ENCODE results near the gene MICB.

DNA sequence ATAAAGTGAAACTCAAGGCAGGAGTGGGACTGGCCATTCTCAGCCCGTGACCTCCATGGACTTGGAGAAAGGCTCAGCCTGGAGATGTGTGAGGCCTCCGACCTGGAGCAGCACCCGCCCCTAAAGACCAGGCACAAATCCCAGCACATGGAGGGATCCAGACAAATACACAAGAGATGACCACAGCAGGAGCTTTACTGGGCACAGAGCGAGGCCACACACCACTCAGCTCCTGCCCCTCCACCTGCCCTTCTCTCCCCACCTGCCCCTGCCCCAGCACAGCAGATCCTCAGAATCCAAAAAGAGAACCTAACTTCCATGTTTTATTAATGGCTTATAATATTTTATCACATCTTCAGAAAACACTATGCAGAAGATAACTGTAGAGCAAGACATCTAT lies 20.4 kb upstream of the MICB start:
- TF ChIP-seq CTCF (IDR thresholded peaks at IDR 0.05; ENCODE audit: control extremely low read depth in 1 of 3, insufficient read depth in 1 of 3, low read depth in 1 of 3, low read length in 3 of 3), result no peak
- TF ChIP-seq EZH2 (IDR thresholded peaks at IDR 0.05; ENCODE audit: low read depth, low read length, severe bottlenecking), result no peak
- TF ChIP-seq FOSL1 (IDR thresholded peaks at IDR 0.05; ENCODE audit: insufficient read depth, low read depth, low read length), result no peak
- TF ChIP-seq, protein P1, sequence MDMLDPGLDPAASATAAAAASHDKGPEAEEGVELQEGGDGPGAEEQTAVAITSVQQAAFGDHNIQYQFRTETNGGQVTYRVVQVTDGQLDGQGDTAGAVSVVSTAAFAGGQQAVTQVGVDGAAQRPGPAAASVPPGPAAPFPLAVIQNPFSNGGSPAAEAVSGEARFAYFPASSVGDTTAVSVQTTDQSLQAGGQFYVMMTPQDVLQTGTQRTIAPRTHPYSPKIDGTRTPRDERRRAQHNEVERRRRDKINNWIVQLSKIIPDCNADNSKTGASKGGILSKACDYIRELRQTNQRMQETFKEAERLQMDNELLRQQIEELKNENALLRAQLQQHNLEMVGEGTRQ (IDR thresholded peaks at IDR 0.05; ENCODE audit: low read length), result no peak
- no peak for TF ChIP-seq HDAC6 (IDR thresholded peaks at IDR 0.05; ENCODE audit: low read depth, low read length)
- TF ChIP-seq, protein P2, sequence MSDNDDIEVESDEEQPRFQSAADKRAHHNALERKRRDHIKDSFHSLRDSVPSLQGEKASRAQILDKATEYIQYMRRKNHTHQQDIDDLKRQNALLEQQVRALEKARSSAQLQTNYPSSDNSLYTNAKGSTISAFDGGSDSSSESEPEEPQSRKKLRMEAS (IDR thresholded peaks at IDR 0.05), result no peak
- TF ChIP-seq POLR2A (IDR thresholded peaks at IDR 0.05; ENCODE audit: control extremely low read depth in 1 of 2, low read depth in 2 of 2, low read length in 2 of 2), result no peak
